MG63 (cell line): ENCODE data around the gene SPTBN5. TPM values are rescaled to one million over a fixed set of nuclear protein-coding genes. Genes with fewer than 3 reads are reported as not detected.

Experiments
- DNase-seq: peaks from one replicate; pipeline ENCODE4 v3.0.0-alpha.2; 2020
- H3K27me3 ChIP-seq: fragments of 250-450 bp; sonication (Bioruptor Pico); 2 replicates; pipeline ENCODE4 v1.5.1; 2020; ENCODE audit warnings: mild to moderate bottlenecking, moderate library complexity
- H3K36me3 ChIP-seq: fragments of 250-450 bp; sonication (Bioruptor Pico); 2 replicates; pipeline ENCODE4 v1.5.1; 2020; ENCODE audit warnings: mild to moderate bottlenecking, moderate library complexity
- H3K4me3 ChIP-seq: fragments of 250-450 bp; sonication (Bioruptor Pico); 2 replicates; pipeline ENCODE4 v1.5.1; 2020; ENCODE audit warnings: mild to moderate bottlenecking, moderate library complexity
- H3K9me3 ChIP-seq: fragments of 250-450 bp; sonication (Bioruptor Pico); 2 replicates; pipeline ENCODE4 v1.5.1; 2020; ENCODE audit warnings: mild to moderate bottlenecking, moderate library complexity
- total RNA-seq: library from RNA; depleted of rRNA; stranded (reverse); fragments of >200 nt; shearing (Covaris generic); gene quantifications from 2 replicates; pipeline ENCODE4 v1.2.3, GENCODE V29; 2014; ENCODE audit warnings: low replicate concordance

Gene SPTBN5
- total RNA-seq, 1 experiment from 2014 or later: 3.4 TPM

DNA sequence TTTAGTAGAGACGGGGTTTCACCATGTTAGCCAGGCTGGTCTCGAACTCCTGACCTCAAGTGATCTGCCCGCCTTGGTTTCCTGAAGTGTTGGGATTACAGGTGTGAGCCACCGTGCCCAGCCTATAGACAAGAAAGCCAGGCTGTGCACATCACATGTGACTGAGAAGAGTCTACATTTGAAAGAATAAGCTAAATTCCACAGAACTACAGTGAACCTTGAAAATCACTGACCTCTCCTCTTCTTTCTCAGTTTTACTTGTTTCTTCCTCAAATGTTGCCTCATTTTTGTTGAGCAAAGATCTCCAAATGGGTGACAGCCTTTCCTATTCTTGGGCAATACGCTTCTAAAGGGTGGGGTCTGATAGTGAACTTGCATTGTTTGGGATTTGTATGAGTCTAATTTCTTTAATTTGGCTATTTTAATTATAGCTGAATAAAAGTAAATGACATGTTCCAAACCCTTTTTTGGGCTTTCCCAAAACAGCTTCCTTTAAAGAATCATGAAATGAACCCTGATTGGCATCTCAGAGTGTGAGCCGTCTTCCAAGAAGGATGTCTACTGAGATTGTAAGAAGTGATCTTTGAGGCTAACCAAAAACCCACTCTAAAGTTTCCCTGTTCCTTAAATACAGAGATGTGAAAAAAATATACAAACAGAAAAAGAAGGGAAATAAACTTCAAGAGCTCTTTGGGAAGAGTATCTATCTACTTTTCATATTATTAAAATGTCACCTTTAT lies 21.6 kb upstream of the SPTBN5 start:
- DNase-seq: no peak
- Histone ChIP-seq H3K36me3 (peaks cover 66% of the 10 kb centered on the region), H3K4me3 (no peak overlapping the region), H3K9me3 (no peaks in the 10 kb centered on the region), H3K27me3 (no peaks in the 10 kb centered on the region)

DNA sequence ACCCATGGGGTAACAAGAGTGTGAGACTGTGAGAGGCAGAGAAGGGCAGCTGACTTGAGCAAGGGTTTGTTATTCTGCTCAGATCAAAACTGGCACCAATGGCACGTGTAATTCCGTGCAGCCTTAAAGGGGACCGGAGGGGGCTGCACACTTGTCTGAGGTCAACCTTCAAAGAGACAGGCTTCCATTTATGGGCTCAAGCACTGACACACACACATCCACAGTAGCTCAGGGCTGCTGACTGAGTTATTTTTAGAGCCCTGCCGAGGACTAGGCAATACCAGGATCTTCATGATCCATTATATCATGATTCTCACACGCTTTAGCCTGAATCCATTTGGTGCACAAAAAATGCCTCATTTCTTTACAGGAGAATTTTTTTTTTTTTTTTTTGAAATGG lies 20.6 kb upstream of the SPTBN5 start:
- Histone ChIP-seq H3K27me3 (no peaks in the 10 kb centered on the region), H3K4me3 (no peak overlapping the region), H3K36me3 (peaks cover 68% of the 10 kb centered on the region), H3K9me3 (no peaks in the 10 kb centered on the region)
- no peak for DNase-seq

DNA sequence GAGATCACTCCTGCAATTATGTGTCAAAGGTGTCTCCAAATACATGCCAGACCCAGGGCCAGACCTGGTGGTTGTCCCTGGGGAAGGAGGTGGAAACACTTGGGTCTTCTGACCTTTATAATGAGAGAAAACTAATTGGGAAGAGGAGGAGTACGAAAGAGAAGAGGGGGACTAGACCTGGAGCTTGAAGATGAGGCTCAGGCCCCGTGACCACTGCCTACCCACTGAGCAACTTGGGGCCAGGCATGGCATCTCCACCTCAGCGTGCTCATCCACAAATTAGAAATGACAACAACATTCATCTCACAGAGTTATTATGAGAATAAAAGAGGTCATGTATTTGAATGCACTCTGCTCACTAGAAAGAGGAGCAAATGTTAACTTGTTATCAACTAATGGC lies 19.4 kb upstream of the SPTBN5 start:
- Histone ChIP-seq H3K36me3 (peaks cover 72% of the 10 kb centered on the region), H3K4me3 (no peak overlapping the region), H3K9me3 (no peaks in the 10 kb centered on the region), H3K27me3 (no peaks in the 10 kb centered on the region)
- no peak for DNase-seq

DNA sequence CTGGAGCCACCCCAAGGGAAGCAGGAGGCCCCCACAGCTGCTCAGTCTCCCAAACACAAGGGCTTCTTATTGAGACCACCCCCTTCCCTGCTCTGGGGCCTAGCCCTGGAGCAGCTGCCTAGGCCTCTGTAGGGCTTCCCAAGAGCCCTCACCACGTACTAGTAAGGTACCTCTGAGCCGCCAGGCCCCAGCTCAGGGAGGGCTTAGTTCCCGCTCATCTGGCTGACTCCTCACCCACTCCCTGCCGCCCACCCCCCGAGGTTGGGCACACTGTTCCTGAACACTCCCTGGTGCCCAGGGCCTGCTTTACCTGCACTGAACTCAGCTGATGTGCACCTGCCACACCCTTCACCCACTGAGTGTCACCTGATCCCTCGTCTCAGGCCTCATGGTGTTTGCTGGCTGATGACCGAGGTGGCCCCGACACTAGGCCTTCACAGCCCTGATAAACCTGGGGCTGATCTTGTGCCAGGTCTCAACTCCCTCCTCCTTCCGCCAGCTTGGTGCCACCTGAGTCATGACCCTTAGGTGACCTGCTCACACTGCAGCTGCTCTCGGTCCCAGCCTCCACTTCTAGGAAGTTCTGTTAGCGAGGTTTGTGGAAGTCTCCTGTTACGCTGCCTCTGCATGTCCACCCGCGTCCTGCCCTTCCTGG lies 18.0 kb upstream of the SPTBN5 start:
- Histone ChIP-seq H3K27me3 (no peaks in the 10 kb centered on the region), H3K4me3 (no peak overlapping the region), H3K9me3 (no peaks in the 10 kb centered on the region), H3K36me3 (peaks cover 78% of the 10 kb centered on the region)
- no peak for DNase-seq

DNA sequence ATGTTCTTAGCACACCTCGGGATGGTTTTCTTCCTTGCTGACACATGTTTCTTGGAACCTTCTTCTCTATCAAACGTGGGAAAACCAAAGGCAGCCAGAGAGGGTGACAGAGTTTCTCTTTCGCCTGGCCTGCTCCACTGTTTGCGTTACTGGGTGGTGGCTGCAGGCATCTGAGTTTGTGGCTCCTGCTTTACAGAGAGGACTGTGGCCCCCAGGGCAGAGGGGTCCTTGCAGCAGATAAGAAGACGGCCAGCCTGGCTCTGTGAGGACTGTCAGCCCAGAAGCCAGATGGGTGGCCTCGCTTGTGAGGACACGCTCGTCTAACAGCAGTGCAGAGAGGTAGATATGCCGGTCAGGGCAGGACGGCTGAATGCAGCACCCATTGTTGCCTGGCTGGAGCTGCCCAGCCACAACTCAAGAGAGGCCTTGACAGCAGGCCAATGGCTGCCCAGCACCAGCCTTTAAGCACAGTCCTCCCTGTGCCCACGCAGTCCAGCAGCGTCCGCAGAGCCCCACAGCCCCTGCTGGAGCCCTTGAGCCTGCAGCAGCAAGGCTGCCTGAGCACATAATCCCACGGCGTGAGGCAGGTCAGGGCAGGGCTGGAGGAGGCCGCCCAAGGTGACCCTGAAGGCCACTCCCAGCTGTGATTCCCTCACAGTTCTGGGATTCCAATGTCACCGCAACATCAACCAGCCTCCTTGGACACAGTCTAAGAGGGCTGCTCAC lies 15.0 kb upstream of the SPTBN5 start:
- no peak for DNase-seq
- Histone ChIP-seq H3K9me3 (no peaks in the 10 kb centered on the region), H3K27me3 (no peaks in the 10 kb centered on the region), H3K36me3 (peaks cover 85% of the 10 kb centered on the region), H3K4me3 (no peak overlapping the region)

DNA sequence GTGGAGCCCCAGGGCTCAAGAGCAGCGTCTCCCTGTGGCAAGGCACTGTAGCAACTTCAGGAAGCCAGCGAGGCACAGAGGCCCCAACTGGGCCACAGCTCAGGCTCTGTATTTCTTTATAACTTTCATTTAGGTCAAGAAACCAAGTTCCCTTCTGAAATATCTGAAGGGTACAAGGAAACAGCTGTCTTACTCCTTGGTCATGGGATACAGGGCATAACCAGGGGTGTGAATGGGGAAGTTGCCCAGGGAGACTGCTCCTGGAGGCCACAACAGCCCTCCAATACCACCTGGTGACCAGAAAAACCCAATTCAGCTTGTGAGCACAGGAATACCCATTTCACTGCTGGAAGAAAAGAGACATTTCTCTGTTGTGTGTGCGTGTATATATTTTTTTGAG lies 13.3 kb upstream of the SPTBN5 start:
- Histone ChIP-seq H3K4me3 (no peak overlapping the region), H3K36me3 (peaks cover 70% of the 10 kb centered on the region), H3K27me3 (no peaks in the 10 kb centered on the region), H3K9me3 (no peaks in the 10 kb centered on the region)
- DNase-seq: no peak

DNA sequence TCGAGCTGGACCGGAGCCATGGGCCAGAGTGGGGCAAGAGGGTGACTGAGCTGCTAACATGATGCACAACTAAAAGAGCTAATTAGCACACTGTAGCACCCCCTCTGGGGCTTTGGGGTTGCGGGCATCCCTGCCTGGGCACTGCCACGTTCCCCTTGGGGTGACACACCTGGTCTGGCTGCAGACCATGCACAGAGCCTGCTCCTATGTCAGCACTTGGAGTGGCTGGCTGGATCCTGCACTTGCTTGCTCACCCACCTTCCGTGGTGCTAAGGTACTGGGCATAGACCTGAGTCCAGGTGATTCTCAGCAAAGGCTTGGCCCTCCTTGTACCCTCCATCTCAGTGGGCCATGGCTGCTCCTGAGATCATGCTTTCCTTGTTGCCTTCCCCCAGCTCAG lies 12.8 kb upstream of the SPTBN5 start:
- DNase-seq: no peak
- Histone ChIP-seq H3K9me3 (no peaks in the 10 kb centered on the region), H3K4me3 (no peak overlapping the region), H3K27me3 (no peaks in the 10 kb centered on the region), H3K36me3 (peaks cover 66% of the 10 kb centered on the region)

DNA sequence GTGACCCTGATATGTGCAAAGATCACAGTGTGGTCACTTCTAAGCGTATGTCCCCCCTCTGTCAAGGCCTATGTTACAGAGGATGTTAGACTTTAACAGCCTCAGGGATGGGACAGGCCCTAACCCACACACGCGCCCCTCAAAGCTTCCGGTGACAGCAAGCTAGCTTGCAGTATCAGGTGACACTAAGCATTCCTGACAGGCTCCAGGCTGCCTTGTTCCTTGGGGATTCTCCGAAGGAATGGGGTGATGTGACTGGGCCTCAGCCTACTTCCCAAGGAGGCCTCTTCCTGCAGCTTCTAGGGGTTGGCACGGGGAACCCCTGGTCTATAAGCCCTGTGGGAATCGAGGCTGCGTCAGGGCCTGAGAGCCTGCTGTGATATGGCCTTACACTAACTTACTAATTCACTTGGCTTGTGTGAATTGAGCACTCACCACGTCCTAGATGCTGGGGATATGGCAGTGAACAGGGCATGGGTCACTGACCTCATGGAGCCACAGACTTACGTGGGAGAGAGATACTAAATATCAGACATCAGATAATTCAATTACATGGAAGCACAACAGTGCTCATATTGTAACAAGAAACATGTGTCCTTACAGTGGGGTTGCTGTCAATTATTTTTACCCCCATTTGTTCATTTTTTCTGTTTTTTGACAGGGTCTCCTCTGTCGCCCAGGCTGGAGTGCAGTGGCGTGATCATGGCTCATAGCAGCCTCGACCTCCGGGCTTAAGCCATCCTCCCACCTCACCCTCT lies 11.4 kb upstream of the SPTBN5 start:
- peaks cover 68% of the 10 kb centered on the region for H3K36me3 ChIP-seq
- no peak overlapping the region for H3K4me3 ChIP-seq
- no peaks in the 10 kb centered on the region for H3K9me3 ChIP-seq
- H3K27me3 ChIP-seq: no peaks in the 10 kb centered on the region
- no peak for DNase-seq

DNA sequence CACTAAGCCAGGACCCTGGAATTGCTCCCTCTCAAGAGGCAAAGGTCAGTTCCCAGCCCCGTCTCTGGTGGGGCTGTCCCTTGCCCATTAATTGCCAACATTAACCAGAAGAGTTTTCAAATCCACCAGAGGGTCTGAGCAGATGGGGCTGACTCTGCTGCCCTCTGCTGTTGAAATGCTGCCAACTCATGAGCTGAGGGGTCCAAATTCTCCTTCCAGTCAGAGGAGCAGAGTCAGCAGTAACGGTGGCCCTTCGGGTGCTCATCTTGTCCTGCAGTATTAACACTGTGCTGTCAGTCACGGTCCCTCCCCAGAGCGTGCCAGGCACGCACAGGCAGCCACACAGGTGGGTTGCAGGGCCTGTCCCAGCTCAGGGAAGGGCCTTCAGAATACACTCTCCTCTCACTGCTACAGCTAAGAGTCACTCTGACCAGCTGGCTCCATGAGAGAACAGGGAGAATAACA lies 10.7 kb upstream of the SPTBN5 start:
- peak; percentile 25 for DNase-seq

DNA sequence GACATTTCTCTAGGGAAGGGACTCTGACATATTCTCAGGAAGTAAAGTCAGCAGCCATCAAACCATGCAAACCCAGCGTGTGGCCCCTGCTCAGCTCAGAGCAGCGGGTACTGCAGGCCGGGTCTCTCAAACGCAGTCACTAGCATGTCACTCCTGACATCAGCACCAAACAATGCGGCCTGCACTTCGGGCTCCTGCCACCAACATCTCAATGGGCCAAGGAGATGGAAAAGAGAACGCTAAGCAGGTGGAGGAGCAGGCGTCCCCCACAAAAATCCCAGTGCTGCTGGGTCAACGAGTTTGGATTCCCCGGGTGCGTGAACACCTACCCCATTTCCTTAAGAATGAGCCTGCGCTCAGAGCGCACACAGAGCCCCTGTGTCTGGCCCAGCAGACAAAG lies 9.9 kb upstream of the SPTBN5 start:
- Histone ChIP-seq H3K9me3 (no peaks in the 10 kb centered on the region), H3K36me3 (peaks cover 68% of the 10 kb centered on the region), H3K27me3 (no peaks in the 10 kb centered on the region), H3K4me3 (no peak overlapping the region)
- DNase-seq: no peak

More for the DNA sequence above, 10.7 kb upstream of the SPTBN5 start:
- H3K36me3 ChIP-seq: peaks cover 71% of the 10 kb centered on the region
- H3K4me3 ChIP-seq: no peak overlapping the region
- H3K27me3 ChIP-seq: no peaks in the 10 kb centered on the region
- H3K9me3 ChIP-seq: no peaks in the 10 kb centered on the region

DNA sequence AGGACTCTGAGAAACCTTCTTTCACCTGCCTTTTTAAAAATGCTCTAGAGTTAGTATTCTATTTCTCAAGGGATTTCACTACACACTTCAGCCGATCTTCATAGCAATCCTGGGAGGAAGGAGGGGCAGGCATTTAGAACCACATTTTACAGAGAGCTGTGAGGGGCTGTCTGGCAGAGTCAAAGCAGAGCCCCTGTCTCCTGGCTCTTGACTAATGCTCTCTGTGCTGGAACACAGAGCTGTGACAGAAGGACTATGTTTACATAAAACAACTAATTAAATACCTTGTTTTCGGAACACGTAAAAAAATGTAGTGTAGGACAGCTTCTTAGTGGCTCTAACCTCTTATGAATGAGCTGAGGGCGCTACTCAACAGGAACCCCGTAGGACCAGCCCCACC lies 7.6 kb upstream of the SPTBN5 start:
- no peaks in the 10 kb centered on the region for H3K9me3 ChIP-seq
- H3K36me3 ChIP-seq: peaks cover 54% of the 10 kb centered on the region
- H3K4me3 ChIP-seq: no peak overlapping the region
- no peaks in the 10 kb centered on the region for H3K27me3 ChIP-seq
- no peak for DNase-seq

DNA sequence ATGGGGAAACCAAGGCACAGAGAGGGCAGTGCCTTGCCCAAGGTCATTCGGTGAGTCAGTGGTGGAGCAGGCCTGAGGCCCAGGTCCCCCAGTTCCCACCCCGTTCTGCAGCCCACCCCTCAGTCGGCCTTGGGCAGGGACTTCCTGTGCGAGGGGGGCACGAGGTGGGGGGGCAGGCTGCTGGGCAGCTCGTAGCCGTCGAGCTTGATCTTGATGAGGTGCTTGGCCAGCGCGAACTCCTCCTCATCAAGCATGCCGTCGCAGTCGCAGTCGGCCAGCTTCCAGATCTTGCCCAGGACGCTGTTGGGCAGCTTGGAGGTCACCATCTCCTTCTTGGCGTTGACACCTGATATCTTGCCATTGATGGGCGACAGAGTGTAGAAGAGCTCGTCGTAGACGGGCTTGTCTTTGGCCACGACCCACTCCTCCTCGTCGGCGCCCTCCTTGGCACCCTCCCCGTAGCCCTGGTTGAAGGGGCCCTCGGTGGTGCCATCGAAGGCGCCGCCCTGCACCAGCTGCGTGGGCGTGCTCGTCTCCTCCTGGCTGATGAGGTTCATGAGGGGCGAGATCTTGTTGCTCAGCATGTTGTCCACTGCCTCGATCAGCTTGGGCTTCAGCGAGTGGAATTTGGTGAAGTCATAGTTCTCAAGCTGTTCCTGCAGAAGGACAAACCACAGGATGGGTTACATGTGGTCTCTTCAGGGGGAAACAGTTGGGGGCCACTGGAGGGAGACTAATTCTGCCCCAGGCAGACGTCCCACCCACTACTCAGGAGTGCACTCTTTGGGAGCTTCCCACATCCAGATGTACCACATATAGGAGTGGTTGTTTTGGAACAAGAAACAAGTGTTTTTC lies 6.9 kb upstream of the SPTBN5 start:
- DNase-seq: no peak
- Histone ChIP-seq H3K27me3 (no peaks in the 10 kb centered on the region), H3K4me3 (no peak overlapping the region), H3K9me3 (no peaks in the 10 kb centered on the region), H3K36me3 (peaks cover 47% of the 10 kb centered on the region)

DNA sequence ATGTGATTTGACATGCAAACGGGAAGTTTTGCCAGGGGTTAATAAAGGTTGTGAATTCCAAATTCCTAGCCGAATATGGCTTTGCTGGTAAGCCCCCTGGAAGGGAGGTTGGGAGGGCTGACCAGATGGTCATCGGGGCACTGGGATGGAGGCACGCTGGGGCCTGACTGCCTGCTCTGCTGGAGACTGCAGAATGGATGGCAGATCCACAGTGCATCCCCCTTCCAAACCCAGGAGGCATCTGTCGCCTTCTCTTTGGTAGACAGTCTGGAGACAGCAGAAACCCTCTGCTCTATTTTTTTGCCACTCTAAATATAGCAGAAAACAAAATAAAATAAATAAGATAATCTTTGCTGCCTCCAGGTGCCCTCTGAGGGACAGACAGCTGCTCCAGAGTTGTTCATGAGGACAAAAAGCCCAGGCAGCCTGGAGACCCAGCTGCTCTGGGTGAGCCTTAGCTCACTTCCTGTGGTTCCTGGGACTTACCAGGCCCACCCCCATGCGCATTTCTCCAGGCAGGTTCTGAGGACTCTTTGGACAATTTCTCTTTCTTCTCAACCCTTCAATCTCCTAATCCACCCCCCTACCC lies 6.1 kb upstream of the SPTBN5 start:
- no peaks in the 10 kb centered on the region for H3K27me3 ChIP-seq
- H3K4me3 ChIP-seq: no peak overlapping the region
- peaks cover 41% of the 10 kb centered on the region for H3K36me3 ChIP-seq
- no peak for DNase-seq
- no peaks in the 10 kb centered on the region for H3K9me3 ChIP-seq

DNA sequence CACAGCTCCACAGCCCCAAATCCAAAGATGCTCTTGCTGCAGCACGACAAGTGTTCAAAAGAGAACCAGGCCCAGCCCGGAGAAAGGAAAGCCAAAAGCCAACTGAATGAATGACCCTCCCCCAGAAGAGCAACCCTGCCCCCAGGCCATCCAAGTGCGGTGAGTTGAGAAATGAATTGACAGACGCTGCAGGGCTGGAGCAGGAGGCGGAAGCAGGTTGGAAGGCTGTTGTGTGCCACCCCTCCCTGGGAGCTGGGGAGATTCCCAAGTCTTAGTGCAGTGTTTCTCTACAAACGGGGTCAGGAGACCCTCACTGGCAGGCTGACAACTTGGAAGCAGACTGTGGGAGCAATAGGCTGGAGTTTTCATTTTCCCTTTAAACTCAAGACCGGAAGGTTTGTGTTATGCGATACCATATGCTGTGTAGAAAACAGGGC lies 3.5 kb upstream of the SPTBN5 start:
- no peaks in the 10 kb centered on the region for H3K9me3 ChIP-seq
- H3K4me3 ChIP-seq: no peak overlapping the region
- DNase-seq: no peak
- H3K36me3 ChIP-seq: peaks cover 33% of the 10 kb centered on the region
- H3K27me3 ChIP-seq: no peaks in the 10 kb centered on the region

DNA sequence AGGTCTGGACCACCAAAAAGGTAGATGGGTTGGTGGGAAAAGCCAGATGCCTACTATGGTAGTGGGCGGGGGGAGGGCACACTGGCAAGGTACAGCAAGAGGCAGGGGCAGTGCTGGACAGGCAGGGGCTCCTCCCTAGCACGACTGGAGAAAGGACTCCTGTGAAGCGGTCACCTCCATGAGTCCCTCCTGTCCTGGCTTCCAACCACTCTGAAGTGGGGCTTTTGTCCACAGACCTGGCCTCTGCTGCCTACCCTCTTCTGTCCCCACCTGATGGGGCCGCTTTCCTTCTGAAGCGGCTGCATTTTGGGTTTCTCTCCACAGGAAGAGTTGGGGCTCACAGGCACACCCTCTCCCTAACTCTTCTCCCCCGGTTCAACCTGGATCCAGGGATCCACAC lies 2.7 kb upstream of the SPTBN5 start:
- H3K36me3 ChIP-seq: peaks cover 31% of the 10 kb centered on the region
- H3K9me3 ChIP-seq: no peaks in the 10 kb centered on the region
- DNase-seq: no peak
- H3K4me3 ChIP-seq: no peak overlapping the region
- no peaks in the 10 kb centered on the region for H3K27me3 ChIP-seq

DNA sequence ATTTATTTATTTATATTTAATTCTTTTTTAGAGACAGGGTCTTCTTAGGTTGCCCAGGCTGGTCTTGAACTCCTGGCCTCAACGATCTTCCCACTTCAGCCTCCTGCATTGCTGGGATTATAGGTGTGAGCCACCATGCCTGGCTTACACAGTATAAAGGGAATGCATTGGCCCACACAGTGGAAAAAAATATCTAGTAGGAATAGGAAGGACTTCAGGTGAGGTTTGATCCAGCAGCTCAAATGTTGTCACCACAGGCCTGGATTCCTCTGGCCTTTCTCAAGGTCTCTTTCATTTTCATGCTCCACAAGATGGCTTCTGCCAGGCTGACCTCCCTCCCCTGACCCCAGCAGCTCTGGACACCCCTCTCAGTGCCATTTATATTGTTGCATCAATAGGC lies 2.1 kb upstream of the SPTBN5 start:
- DNase-seq: no peak

More for the DNA sequence above, 2.1 kb upstream of the SPTBN5 start:
- Histone ChIP-seq H3K9me3 (no peaks in the 10 kb centered on the region), H3K27me3 (no peaks in the 10 kb centered on the region), H3K36me3 (peaks cover 25% of the 10 kb centered on the region), H3K4me3 (no peak overlapping the region)
